HG02973 (cell line): Measurements from ENCODE around the gene PARS2.
"Not testable (repeated sequence)": the region's sequence is repeated elsewhere in the genome, so short reads cannot be mapped to it uniquely, and the experiment has no call there.

Experiments used
- ATAC-seq: cut with Tn5 transposase; IDR thresholded peaks from one replicate; pipeline ENCODE4 v1.9.1; 2021; ENCODE audit warnings: moderate library complexity; ENCODE audit not compliant: unreplicated experiment

The PARS2 gene

DNA sequence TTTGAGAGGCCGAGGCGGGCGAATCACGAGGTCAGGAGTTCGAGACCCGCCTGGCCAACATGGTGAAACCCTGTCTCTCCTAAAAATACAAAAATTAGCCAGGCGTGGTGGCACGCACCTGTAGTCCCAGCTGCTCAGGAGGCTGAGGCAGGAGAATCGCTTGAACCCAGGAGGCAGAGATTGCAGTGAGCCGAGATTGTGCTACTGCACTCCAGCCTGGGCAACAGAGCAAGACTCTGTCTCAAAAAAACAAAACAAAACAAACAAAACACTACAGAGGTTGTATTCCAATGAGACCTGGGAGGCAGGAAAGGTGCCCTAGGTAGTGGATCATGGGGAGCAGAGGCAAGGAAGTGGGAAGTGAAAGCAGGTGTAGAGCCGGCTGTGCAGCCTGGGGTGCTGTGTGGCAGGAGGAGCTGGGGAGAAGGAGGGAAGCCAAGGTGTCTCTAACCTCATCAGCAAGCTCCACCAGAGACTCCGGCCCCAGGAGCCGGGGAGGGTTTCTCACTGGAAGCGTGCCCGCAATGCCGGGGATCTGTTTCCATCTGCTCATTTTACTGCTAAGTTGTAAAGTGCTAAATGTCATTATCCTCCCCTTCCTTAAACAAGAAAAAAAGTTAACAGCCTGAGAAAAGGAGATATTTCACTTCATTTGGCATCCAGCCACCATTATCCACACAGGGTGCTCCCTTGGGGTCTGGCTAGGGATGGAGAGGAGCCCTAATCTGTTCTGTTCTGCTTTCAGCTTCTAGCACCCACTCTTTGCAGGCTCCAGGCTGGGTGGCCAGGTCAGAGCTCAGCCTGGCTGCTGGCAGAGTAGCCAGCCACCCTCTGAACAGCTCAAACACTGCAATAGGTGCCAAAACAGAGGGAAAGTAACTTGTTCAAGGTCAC is 11.8 kb upstream of the PARS2 start:
- ATAC-seq, result not testable (repeated sequence)

- ATAC-seq, result no peak
Measured at GRCh38 chr1:54774820-54775498, 10.6 kb upstream of the PARS2 start.

GRCh38 chr1:54772951-54773350 is 8.6 kb upstream of the PARS2 start:
- no peak for ATAC-seq

DNA sequence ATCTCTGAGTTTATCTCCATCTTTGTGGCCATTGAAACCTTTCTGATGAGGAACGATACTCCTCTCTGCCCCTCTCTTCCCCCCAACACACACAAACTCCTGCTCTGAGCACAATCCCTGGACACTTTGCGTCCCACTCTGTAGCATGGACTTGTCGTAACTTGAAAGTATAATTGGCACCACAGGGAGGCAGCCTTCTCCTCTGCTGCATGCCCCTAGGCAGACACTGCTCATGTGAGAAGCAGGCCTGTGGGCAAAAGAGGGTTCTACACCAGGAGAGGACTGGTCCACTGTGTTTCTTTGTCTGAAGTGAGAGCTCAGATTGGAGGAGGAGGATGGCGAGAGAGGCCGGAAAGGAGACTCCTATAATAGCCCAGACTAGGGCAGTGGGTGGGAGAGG is 3.8 kb upstream of the PARS2 start:
- ATAC-seq, result no peak

DNA sequence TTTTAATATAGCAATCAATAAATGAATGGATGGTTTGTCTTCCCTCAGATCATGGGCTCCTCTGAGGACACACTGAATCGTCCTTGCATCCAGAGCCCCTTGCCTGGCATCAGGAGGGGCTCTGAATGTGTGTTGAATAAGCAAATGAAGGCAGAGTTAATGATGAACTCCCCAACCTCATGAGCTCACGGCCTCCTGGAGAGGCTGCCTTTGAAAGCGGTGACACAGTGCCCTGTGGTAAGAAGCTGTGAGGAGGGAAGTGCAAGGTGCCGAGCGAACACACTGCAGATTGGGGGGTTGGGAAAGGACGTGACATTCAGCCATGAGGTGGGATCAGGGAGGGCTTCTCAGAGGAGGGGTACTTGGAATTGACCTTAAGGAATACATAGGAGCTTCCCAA is 3.2 kb upstream of the PARS2 start:
- ATAC-seq, result no peak

- ATAC-seq, result no peak
Measured at GRCh38 chr1:54766726-54767125, 2.4 kb upstream of the PARS2 start.

DNA sequence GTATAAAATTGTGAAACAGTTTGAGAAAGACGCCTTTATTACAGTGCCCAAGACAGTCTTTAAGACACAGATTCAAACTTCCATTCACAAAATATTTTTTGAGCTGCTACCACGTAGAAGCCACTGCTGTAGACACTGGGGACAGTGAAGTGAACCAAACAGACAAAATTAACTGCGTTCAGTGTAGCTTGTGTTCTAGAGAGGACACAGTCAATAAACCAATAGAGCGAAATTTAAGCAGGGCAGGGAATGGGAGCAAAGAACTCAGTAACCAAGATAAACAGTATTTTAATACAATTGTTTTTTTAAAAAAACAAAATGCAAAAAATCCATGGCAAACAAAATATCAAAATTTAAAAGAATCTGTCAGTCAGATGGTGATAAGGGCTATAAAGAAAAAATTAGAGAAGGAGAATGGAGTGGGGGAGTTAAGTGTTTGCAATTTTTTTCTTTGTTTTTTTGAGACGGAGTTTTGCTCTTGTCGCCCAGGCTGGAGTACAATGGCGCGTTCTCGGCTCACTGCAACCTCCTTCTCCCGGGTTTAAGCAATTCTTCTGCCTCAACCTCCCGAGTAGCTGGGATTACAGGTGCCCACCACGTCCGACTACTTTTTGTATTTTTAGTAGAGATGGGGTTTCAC is 719 bp upstream of the PARS2 start:
- peak; percentile 10 for ATAC-seq

DNA sequence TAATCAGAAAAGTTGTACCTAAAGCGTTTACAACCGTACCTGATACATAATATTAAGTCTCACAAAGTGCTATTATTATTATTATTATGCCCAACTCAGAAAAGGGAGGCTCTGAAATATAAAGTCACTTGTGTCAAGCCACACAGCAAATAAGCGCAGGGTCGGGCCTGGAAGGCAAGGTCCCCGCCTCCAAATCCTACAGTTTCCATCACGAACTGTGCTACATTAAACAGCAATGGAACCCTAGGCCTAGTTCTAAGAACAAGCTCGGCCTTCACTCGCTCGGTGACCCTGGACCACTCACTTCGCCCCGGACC is 549 bp downstream of the PARS2 start:
- ATAC-seq, result no peak

GRCh38 chr1:54758678-54759348 is 5.5 kb downstream of the PARS2 start:
- ATAC-seq, result no peak

- no peak for ATAC-seq
Measured at GRCh38 chr1:54757833-54758232, 6.5 kb downstream of the PARS2 start.

GRCh38 chr1:54754486-54755285 is 9.6 kb downstream of the PARS2 start:
- ATAC-seq, result no peak

- no peak for ATAC-seq
Measured at GRCh38 chr1:54754045-54754444, 10.3 kb downstream of the PARS2 start.

- ATAC-seq, result no peak
Measured at GRCh38 chr1:54751426-54751825, 12.9 kb downstream of the PARS2 start.

- ATAC-seq, result no peak
Measured at GRCh38 chr1:54750596-54750995, 13.7 kb downstream of the PARS2 start.

- no peak for ATAC-seq
Measured at GRCh38 chr1:54748094-54748835, 16.1 kb downstream of the PARS2 start.

DNA sequence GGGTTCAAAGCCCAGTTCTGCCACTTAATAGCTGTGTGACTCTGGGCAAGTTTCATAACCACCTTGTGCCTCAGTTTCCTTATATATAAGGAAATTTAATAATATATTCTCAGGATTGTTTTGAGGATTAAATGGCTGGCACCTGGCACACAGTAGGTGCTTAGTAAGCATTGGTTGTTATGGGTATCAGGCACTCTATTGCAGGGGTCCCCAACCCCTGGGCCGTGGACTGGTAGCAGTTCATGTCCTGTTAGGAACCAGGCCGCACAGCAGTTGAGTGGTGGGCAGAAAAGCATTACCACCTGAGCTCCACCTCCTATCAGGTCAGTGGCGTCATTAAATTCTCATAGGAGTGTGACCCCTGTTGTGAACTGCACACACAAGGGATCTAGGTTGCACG is 18.5 kb downstream of the PARS2 start:
- no peak for ATAC-seq

- ATAC-seq, result no peak
Measured at GRCh38 chr1:54745274-54745673, 19.0 kb downstream of the PARS2 start.

GRCh38 chr1:54744696-54745095 is 19.6 kb downstream of the PARS2 start:
- ATAC-seq, result no peak

- no peak for ATAC-seq
Measured at GRCh38 chr1:54743416-54744226, 20.7 kb downstream of the PARS2 start.
